ENCODE results near the gene PIK3CG.

GRCh38 chr7:106911959-106912358, 46.9 kb downstream of the PIK3CG start:
- TF ChIP-seq CTCF (IDR thresholded peaks at IDR 0.05) (no peak), POLR2A (IDR thresholded peaks at IDR 0.05) (no peak)

Measured in tibial nerve (tissue), 3 donors.